ENCODE data around the gene ANG.

ANG gene

DNA sequence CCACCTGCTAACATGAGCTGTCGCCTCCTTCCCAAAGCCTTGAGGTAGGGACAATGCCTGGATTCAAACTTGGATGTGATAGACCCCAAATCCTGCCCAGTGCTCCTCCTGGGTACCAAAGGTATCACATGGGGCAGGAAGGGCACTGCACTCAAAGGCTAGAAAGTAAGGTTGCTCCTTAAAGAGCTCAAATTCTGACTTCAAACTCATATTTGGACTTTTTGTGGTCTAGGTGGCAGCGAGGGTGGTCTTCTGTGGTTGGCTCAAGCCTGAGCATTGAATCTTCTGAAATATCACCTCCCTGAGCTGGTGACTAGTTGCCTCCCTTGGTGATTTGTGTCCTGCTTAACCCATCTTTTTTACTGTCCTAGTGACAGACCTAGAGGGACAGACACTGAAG lies 12.5 kb upstream of the ANG start:
- Histone ChIP-seq H3K4me3 (ENCODE audit: insufficient read depth in 1 of 2, low read depth in 1 of 2, low read length in 2 of 2) (no peak overlapping the region), H2BK120ac (ENCODE audit: low read depth, low read length) (no peak overlapping the region), H3K79me1 (replicated peaks; ENCODE audit: low read length, poor library complexity, severe bottlenecking) (no peaks in the 10 kb centered on the region), H3K9me3 (ENCODE audit: control insufficient read depth, low read length) (no peaks in the 10 kb centered on the region), H4K8ac (ENCODE audit: low read length) (no peak overlapping the region), H2BK5ac (ENCODE audit: low read depth, low read length, poor library complexity, severe bottlenecking) (no peak overlapping the region), H4K91ac (ENCODE audit: low read length) (no peak overlapping the region), H2AK5ac (ENCODE audit: low read length, severe bottlenecking) (no peak overlapping the region), H2BK15ac (ENCODE audit: low read depth, poor library complexity, severe bottlenecking) (no peak overlapping the region), H3K36me3 (ENCODE audit: control insufficient read depth in 1 of 2, insufficient read depth in 2 of 2, low read depth in 1 of 2, low read length in 2 of 2) (no peaks in the 10 kb centered on the region), H3K14ac (ENCODE audit: low read length in 2 of 2) (no peak overlapping the region), H3K9ac (ENCODE audit: low read length) (no peak overlapping the region), H3K23ac (ENCODE audit: low read length in 2 of 2) (no peak overlapping the region), H3K27ac (ENCODE audit: low read length, poor library complexity, severe bottlenecking) (no peak overlapping the region), H2AFZ (ENCODE audit: low read depth, low read length) (no peak overlapping the region), H3K4ac (ENCODE audit: low read depth in 1 of 2, low read length in 2 of 2) (no peak overlapping the region), H3K4me2 (ENCODE audit: low read length, poor library complexity, severe bottlenecking) (no peak overlapping the region), H2BK12ac (ENCODE audit: low read length in 2 of 2) (no peak overlapping the region), H3K27me3 (ENCODE audit: control insufficient read depth in 1 of 2, insufficient read depth in 1 of 2, low read length in 2 of 2) (peaks cover 13 to 33% of the 10 kb centered on the region in 2 experiments), H3K4me1 (ENCODE audit: control insufficient read depth, insufficient read depth, low read depth, low read length) (peaks cover 2% of the 10 kb centered on the region), H3K18ac (ENCODE audit: low read depth in 1 of 2, low read length in 2 of 2) (no peak overlapping the region)
- DNase-seq, result no peak
- 92% methylated on average over 2 of the region's 2 CpGs for WGBS

DNA sequence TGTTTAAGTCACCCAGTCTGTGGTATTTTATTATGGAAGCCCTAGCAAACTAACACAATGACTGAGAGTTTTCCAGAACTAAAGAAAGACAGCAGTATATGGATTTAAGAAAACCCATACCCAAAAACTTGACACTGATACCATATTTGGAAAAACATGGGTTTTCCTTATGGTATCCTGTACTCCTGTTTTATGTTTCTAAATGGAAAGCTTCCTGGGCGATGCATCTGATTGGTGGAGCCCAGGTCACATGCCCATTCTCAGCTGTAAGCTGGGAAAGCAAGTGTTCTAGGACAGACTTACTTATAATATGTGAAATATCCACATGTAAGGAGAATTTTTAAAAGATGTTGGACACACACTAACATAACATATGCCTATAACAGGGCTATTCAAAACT lies 8.7 kb upstream of the ANG start:
- Histone ChIP-seq H3K14ac (ENCODE audit: low read length in 2 of 2) (no peak overlapping the region), H2BK5ac (ENCODE audit: low read depth, low read length, poor library complexity, severe bottlenecking) (no peak overlapping the region), H3K79me1 (replicated peaks; ENCODE audit: low read length, poor library complexity, severe bottlenecking) (no peaks in the 10 kb centered on the region), H3K4me2 (ENCODE audit: low read length, poor library complexity, severe bottlenecking) (no peak overlapping the region), H3K4me3 (ENCODE audit: insufficient read depth in 1 of 2, low read depth in 1 of 2, low read length in 2 of 2) (no peak overlapping the region), H2BK12ac (ENCODE audit: low read length in 2 of 2) (no peak overlapping the region), H3K36me3 (ENCODE audit: control insufficient read depth in 1 of 2, insufficient read depth in 2 of 2, low read depth in 1 of 2, low read length in 2 of 2) (no peaks in the 10 kb centered on the region), H2BK15ac (ENCODE audit: low read depth, poor library complexity, severe bottlenecking) (no peak overlapping the region), H4K91ac (ENCODE audit: low read length) (no peak overlapping the region), H4K8ac (ENCODE audit: low read length) (no peak overlapping the region), H3K27ac (ENCODE audit: low read length, poor library complexity, severe bottlenecking) (no peak overlapping the region), H2AK5ac (ENCODE audit: low read length, severe bottlenecking) (no peak overlapping the region), H2BK120ac (ENCODE audit: low read depth, low read length) (no peak overlapping the region), H3K4ac (ENCODE audit: low read depth in 1 of 2, low read length in 2 of 2) (no peak overlapping the region), H3K9me3 (ENCODE audit: control insufficient read depth, low read length) (no peaks in the 10 kb centered on the region), H3K4me1 (ENCODE audit: control insufficient read depth, insufficient read depth, low read depth, low read length) (peaks cover 2% of the 10 kb centered on the region), H3K23ac (ENCODE audit: low read length in 2 of 2) (no peak overlapping the region), H3K27me3 (ENCODE audit: control insufficient read depth in 1 of 2, insufficient read depth in 1 of 2, low read length in 2 of 2) (peaks cover 13 to 20% of the 10 kb centered on the region in 2 experiments), H3K18ac (ENCODE audit: low read depth in 1 of 2, low read length in 2 of 2) (no peak overlapping the region), H2AFZ (ENCODE audit: low read depth, low read length) (no peak overlapping the region), H3K9ac (ENCODE audit: low read length) (no peak overlapping the region)
- 33% methylated on average over 1 of the region's 1 CpG for WGBS
- DNase-seq, result peak; percentile 22

DNA sequence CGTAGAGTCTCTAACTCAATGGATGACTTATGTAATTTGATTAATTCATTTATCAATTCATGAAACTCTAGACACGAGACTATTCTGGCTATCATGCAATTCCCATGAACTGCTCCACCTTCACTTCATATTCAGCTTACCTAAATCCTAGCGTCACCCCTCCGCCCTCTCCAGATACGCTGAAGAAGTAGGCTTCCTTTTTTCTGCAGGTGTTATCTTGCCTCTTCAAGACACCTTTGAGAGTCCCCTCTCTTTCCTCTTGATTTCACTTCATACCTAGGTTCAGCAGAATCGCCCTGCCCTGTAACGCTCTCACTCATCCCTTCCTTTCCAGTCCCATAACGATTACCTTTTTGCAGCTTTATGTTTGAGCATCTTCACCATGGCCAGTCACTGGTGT lies 8.2 kb upstream of the ANG start:
- H3K36me3 ChIP-seq (ENCODE audit: control insufficient read depth in 1 of 2, insufficient read depth in 2 of 2, low read depth in 1 of 2, low read length in 2 of 2), result no peaks in the 10 kb centered on the region
- no peak overlapping the region for H2BK12ac ChIP-seq (ENCODE audit: low read length in 2 of 2)
- H2BK5ac ChIP-seq (ENCODE audit: low read depth, low read length, poor library complexity, severe bottlenecking), result no peak overlapping the region
- H3K4ac ChIP-seq (ENCODE audit: low read depth in 1 of 2, low read length in 2 of 2), result no peak overlapping the region
- H3K27ac ChIP-seq (ENCODE audit: low read length, poor library complexity, severe bottlenecking), result no peak overlapping the region
- no peak overlapping the region for H2BK120ac ChIP-seq (ENCODE audit: low read depth, low read length)
- H2AFZ ChIP-seq (ENCODE audit: low read depth, low read length), result no peak overlapping the region
- H3K23ac ChIP-seq (ENCODE audit: low read length in 2 of 2), result no peak overlapping the region
- H2AK5ac ChIP-seq (ENCODE audit: low read length, severe bottlenecking), result no peak overlapping the region
- no peak overlapping the region for H3K4me2 ChIP-seq (ENCODE audit: low read length, poor library complexity, severe bottlenecking)
- H2BK15ac ChIP-seq (ENCODE audit: low read depth, poor library complexity, severe bottlenecking), result no peak overlapping the region
- H4K91ac ChIP-seq (ENCODE audit: low read length), result no peak overlapping the region
- no peak for DNase-seq
- no peak overlapping the region for H3K14ac ChIP-seq (ENCODE audit: low read length in 2 of 2)
- H3K79me1 ChIP-seq (replicated peaks; ENCODE audit: low read length, poor library complexity, severe bottlenecking), result no peaks in the 10 kb centered on the region
- peaks cover 13 to 16% of the 10 kb centered on the region in 2 experiments for H3K27me3 ChIP-seq (ENCODE audit: control insufficient read depth in 1 of 2, insufficient read depth in 1 of 2, low read length in 2 of 2)
- H3K4me3 ChIP-seq (ENCODE audit: insufficient read depth in 1 of 2, low read depth in 1 of 2, low read length in 2 of 2), result peak overlapping the region in 1 of 2 experiments; percentile 93
- no peak overlapping the region for H3K18ac ChIP-seq (ENCODE audit: low read depth in 1 of 2, low read length in 2 of 2)
- H3K4me1 ChIP-seq (ENCODE audit: control insufficient read depth, insufficient read depth, low read depth, low read length), result peaks cover 2% of the 10 kb centered on the region
- H3K9ac ChIP-seq (ENCODE audit: low read length), result peak overlapping the region; percentile 100
- H4K8ac ChIP-seq (ENCODE audit: low read length), result no peak overlapping the region
- no peaks in the 10 kb centered on the region for H3K9me3 ChIP-seq (ENCODE audit: control insufficient read depth, low read length)
- WGBS, result 83% methylated on average over 7 of the region's 8 CpGs

- no peak overlapping the region for H3K14ac ChIP-seq (ENCODE audit: low read length in 2 of 2)
Measured at GRCh38 chr14:20680843-20681347, 7.7 kb upstream of the ANG start.

More at GRCh38 chr14:20680843-20681347, 7.7 kb upstream of the ANG start:
- peaks cover 2% of the 10 kb centered on the region for H3K4me1 ChIP-seq (ENCODE audit: control insufficient read depth, insufficient read depth, low read depth, low read length)
- no peak overlapping the region for H4K91ac ChIP-seq (ENCODE audit: low read length)
- no peak overlapping the region for H2AK5ac ChIP-seq (ENCODE audit: low read length, severe bottlenecking)
- peak overlapping the region; percentile 96 for H3K27ac ChIP-seq (ENCODE audit: low read length, poor library complexity, severe bottlenecking)
- H3K4ac ChIP-seq (ENCODE audit: low read depth in 1 of 2, low read length in 2 of 2), result no peak overlapping the region
- no peaks in the 10 kb centered on the region for H3K9me3 ChIP-seq (ENCODE audit: control insufficient read depth, low read length)
- no peak for DNase-seq
- H3K27me3 ChIP-seq (ENCODE audit: control insufficient read depth in 1 of 2, insufficient read depth in 1 of 2, low read length in 2 of 2), result peaks cover 10% of the 10 kb centered on the region in 2 experiments
- peak overlapping the region; percentile 64 for H2AFZ ChIP-seq (ENCODE audit: low read depth, low read length)
- H2BK5ac ChIP-seq (ENCODE audit: low read depth, low read length, poor library complexity, severe bottlenecking), result no peak overlapping the region
- WGBS, result 28% methylated on average over 7 of the region's 7 CpGs
- peak overlapping the region; percentile 100 for H3K9ac ChIP-seq (ENCODE audit: low read length)
- no peak overlapping the region for H4K8ac ChIP-seq (ENCODE audit: low read length)
- H3K4me3 ChIP-seq (ENCODE audit: insufficient read depth in 1 of 2, low read depth in 1 of 2, low read length in 2 of 2), result peak overlapping the region in 1 of 2 experiments; percentile 93
- H3K18ac ChIP-seq (ENCODE audit: low read depth in 1 of 2, low read length in 2 of 2), result no peak overlapping the region
- peaks cover under 1% of the 10 kb centered on the region for H3K79me1 ChIP-seq (replicated peaks; ENCODE audit: low read length, poor library complexity, severe bottlenecking)
- H3K36me3 ChIP-seq (ENCODE audit: control insufficient read depth in 1 of 2, insufficient read depth in 2 of 2, low read depth in 1 of 2, low read length in 2 of 2), result no peaks in the 10 kb centered on the region
- H2BK12ac ChIP-seq (ENCODE audit: low read length in 2 of 2), result no peak overlapping the region
- H3K23ac ChIP-seq (ENCODE audit: low read length in 2 of 2), result no peak overlapping the region
- no peak overlapping the region for H2BK15ac ChIP-seq (ENCODE audit: low read depth, poor library complexity, severe bottlenecking)
- no peak overlapping the region for H2BK120ac ChIP-seq (ENCODE audit: low read depth, low read length)
- peak overlapping the region; percentile 70 for H3K4me2 ChIP-seq (ENCODE audit: low read length, poor library complexity, severe bottlenecking)
